ENCODE measurements around the gene STPG3.

STPG3 gene

DNA sequence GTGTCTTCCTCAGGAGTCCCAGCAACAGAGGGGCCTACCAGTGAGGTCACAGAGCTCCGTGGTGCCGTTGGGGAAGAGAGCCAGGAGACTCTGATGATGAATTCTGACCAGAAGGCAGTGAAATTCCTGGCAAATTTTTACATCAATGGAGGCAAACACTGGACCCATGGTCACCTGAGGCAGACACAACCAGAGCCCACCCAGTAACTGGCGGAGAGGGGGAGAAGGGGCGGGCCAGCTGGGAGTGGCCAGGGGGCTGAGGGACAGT lies at the start of gene STPG3:
STPG3 (plus strand) TSS at position 93 of the 268 bp plus-strand sequence; CDS start at position 94, 1 bp downstream.
- no peak for DNase-seq (ENCODE audit: low read depth in 3 of 3)

DNA sequence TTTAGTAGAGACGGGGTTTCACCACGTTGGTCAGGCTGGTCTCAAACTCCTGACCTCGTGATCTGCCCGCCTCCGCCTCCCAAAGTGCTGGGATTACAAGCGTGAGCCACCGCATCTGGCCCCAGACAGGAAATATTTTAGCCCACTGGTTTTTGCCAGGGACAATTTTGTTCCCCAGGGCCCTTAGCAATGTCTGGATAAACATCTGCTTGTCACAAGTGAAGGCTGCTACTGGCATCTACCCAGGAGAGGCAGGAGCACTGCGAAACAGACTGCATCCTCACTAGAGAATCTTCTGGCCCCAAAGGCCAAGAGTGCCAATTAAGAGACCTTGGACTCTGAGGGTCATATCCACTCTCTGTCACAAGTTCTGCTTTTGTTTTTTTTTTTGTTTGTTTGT lies 48.1 kb upstream of the STPG3 start:
- no peak for DNase-seq (ENCODE audit: low read depth in 3 of 3)

DNA sequence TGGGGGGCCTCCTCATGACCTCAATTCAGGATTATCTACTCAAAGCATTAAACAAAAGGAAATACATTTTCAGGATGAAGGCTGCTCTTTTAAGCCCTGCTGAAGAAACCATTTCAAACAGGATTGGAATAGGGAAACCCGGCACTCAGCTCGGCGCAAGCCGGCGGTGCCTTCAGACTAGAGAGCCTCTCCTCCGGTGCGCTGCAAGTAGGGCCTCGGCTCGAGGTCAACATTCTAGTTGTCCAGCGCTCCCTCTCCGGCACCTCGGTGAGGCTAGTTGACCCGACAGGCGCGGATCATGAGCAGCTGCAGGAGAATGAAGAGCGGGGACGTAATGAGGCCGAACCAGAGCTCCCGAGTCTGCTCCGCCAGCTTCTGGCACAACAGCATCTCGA lies 46.4 kb upstream of the STPG3 start:
- no peak for DNase-seq (ENCODE audit: low read depth in 3 of 3)

DNA sequence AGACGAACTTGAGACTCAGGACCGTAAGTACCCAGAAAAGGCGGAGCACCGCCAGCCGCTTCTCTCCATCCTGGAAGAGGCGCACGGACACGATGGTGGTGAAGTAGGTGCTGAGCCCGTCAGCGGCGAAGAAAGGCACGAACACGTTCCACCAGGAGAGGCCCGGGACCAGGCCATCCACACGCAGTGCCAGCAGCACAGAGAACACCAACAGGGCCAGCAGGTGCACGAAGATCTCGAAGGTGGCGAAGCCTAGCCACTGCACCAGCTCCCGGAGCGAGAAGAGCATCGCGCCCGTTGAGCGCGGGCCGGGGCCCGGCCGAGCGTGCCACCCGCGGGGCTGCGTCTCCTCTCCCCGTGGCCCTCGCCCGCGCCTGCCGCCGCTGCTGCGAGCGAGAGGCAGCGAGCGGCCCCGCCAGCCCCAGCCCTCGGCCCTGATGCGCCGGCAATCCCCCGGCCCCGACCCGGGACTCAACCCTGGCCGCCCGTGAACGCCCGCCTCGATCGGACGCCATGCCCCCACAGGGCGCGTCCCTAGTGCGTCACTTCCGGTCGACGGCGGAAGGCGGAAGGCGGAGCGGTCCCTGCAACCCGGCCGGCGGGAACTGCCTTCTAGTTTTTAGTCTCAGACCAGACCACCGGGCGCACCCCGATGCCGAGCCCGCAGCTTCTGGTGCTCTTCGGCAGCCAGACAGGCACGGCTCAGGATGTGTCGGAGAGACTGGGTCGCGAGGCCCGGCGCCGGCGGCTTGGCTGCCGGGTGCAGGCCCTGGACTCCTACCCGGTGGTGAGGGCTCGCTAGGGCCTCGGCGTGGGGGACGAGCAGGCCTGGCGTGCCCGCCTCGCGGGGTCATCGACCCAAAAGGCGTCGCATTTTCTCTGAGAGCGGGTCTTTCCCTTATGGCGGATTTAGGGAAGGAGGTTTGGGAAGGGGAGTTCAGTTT lies 45.7 kb upstream of the STPG3 start, which contains the start of the genes NDOR1 and TMEM203:
NDOR1 (plus strand) TSS at position 575 of the 944 bp plus-strand sequence; CDS start at position 653, 78 bp downstream.
TMEM203 (minus strand) TSS at position 523 of the 944 bp plus-strand sequence; CDS start at position 289, 234 bp downstream.
- peak; percentile 87 to 97 (median 93) for DNase-seq (ENCODE audit: low read depth in 3 of 3)

DNA sequence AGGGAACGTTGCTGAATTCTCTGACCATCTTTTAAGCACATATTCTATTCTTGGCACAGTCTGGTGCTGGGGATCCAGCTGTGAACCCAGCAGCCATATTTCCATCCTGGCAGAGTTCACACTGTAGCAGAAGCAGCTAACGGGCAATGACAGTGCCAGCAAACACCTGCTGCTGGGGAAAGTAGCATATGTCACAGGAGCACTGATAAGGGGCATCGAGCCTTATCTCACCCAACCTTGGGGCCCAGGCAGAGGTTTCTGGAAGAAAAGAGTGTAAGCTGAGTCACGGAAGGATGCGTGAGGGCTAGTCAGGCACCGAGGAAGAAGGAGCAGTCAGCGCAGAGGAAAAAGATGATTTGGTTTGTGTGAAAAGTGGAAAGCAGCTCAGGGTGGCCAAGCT lies 44.5 kb upstream of the STPG3 start:
- DNase-seq (ENCODE audit: low read depth in 3 of 3) = no peak

DNA sequence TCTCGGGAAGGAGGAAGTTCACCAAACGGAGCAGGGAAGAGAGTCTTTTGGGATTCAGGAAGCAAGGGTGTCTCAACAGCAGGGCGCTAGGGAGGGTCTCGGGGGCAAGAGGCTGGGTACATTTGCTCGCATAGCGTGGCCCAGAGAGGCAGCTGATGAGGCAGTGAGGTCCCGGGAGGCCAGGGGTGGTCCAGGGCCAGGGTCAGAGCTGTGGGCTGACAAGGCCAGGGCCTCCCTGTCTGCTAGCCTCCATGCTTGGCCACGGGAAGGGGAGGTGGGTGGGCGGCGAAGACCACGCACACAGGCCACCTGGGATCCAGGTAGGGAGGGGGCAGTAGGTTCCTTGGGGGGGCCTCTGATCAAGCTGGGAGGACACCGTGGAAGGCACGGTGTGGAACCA lies 39.6 kb upstream of the STPG3 start:
- DNase-seq (ENCODE audit: low read depth in 3 of 3) = no peak

DNA sequence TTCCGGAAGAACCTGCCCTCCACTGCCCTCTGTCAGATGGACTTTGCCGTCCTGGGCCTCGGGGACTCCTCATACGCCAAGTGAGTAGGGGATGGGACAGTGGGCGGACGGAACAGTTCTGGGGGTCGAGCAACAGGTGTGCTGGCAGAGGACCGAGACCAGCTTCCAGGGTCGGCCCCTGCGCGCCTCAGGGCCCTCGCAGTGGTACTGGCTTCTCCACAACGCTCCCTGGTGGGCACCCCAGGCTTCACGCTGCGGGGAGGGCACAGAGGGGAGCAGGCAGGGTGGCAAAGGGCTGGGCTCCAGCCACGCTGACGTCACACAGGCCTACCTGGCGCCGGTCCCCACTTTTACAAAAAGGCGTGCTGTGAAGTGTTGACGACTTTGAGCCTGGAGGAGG lies 38.6 kb upstream of the STPG3 start:
- no peak for DNase-seq (ENCODE audit: low read depth in 3 of 3)

DNA sequence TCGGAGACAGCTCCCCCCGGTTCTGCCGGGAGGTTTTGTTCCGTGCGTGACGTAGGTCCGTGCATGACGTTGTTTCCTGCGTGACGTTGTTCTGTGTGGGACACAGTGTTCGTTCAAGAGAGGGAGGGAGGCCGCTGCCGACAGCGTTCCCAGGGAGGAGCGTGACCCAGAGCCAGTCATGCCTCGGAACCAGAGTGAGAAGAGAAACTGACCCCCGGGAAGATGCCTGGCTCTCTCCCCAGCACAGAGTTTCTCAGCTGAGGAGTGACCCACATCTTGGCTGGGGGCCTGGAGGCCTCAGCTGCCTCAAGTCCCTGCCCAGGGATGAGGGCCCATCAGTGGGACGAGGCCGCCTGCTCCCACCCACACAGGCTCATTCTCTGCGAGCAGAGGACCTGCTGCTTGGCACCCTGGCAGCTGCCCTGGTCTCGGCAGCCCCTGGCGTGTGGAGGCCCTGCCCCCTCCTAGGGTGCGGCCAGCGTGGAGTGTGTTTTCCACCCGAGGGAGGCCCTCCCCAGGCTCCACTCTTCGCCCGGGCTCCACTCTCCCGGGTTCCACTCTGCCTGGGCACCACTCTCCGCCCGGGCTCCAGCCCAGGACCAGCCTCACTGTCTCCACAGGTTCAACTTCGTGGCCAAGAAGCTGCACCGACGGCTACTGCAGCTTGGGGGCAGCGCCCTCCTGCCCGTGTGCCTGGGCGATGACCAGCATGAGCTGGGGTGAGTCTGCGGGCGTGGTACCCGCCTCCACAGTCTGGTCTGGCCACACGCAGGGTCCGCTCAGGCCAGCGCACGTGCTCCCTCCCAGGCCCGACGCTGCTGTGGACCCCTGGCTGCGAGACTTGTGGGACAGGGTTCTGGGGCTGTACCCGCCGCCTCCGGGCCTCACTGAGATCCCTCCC lies 37.7 kb upstream of the STPG3 start:
- DNase-seq (ENCODE audit: low read depth in 3 of 3) = no peak

DNA sequence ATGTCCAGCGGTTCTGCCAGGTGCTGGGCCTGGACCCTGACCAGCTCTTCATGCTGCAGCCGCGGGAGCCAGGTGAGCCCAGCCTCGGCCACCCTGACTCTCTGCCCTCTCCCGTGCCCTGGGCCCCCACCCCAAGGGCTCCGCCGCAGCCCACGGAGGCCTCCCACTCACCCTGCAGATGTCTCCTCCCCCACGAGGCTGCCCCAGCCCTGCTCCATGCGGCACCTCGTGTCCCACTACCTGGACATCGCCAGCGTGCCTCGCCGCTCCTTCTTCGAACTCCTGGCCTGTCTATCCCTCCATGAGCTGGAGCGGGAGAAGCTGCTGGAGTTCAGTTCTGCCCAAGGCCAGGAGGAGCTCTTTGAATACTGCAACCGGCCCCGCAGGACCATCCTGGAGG lies 36.5 kb upstream of the STPG3 start:
- DNase-seq (ENCODE audit: low read depth in 3 of 3) = no peak

DNA sequence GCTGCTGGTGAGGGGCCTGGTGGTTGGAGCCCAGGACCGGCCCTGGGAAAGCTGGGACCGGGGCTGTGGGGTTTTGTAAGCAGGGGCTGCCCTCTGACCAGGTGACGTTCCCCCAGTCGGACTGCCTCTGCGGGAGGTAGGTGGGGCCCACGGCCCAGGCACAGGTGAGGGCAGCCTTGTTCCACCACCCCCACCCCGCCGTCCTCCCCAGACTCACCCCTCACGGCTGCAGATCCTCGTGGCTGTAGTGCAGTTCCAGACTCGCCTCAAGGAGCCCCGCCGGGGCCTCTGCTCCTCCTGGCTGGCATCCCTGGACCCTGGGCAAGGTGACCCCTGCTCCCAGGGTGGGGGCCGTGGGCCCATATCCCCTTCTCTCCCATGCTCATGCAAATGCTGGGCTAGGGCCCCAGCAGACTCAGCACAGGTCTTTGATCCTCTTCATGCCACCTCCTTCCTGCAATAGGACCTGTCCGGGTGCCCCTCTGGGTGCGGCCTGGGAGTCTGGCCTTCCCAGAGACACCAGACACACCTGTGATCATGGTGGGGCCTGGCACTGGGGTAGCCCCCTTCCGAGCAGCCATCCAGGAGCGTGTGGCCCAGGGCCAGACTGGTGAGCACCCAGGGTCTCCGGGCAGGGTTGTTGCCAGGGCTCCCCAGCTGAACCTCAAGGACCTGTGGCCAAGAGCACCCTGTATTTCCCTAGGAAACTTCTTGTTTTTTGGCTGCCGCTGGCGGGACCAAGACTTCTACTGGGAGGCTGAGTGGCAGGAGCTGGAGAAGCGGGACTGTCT lies 35.7 kb upstream of the STPG3 start:
- no peak for DNase-seq (ENCODE audit: low read depth in 3 of 3)

DNA sequence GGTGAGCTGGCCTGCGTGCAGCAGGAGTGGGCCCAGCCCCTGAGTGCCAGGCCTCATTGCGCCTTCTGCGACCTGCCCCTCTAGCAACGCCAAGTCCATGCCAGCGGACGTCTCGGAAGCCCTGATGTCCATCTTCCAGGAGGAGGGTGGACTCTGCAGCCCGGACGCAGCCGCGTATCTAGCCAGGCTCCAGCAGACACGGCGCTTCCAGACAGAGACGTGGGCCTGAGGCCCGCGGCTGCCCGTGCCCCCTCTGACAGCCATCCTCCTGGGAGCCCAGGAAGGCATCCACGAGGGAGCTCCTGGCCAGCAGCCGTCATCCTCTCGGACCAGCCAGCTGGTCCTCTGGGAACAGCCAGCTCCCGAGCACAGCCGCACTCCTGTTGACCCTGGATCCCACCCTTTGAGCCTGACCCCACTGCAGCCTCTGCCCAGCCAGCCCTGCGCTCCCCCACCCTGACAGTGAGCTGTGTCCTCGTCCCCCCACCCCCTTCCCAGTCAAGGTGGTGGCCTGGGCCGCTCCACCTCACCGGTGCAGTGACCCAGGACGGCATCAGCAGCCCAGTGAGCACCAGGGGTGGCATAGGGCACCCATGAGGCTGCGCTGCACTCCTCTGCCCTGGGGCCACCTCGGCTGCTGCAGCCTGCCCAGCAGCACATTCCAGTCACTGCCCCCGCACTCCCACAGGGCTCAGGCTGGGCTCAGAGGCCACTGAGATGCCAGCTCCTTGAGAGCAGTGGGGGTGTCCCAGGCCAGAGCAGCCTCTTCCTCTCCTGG lies 34.7 kb upstream of the STPG3 start:
- no peak for DNase-seq (ENCODE audit: low read depth in 3 of 3)

DNA sequence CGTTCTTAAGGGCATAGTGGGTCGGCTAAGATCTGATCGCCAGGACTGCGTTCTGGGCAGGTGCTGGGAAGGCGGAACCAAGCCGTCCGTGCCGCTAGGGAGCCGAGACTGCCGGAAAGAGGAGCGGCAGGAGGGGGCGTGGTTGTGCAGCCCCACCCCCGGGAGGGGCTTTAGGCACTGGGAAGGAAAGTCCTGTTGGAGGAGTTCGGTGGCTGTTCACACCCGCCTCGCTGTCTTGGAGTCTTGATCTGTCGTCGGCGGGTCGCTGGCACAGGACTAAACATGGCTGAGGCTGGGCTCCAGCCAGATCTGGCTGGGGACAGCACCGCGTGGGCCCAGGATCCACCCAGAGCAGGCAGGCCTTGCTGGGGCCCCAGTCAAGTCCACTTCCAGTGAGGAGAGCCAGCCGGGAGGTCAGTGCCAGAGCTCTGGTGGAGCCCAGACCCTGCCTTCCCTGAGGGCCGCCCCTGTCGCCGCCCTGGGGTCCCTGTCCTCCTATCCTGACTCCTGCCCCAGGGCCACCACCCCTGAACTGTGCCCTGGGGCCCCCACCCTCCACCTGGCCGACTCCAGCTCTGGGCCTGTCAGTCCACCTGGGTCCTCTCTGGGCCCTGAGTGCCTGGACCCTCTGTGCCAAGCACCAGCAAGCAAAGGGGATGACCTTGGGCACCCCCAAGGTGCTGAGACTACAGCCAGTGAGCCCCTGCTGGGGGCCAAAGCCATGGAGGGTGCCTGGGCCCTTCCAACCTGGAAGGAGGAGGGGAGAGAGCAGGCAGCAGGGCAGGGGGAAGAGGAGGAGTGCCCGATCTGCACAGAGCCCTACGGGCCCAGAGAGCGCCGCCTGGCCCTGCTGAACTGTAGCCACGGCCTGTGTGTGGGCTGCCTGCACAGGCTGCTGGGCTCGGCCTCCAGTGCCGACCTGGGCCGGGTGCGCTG lies 33.5 kb upstream of the STPG3 start:
- DNase-seq (ENCODE audit: low read depth in 3 of 3) = no peak

DNA sequence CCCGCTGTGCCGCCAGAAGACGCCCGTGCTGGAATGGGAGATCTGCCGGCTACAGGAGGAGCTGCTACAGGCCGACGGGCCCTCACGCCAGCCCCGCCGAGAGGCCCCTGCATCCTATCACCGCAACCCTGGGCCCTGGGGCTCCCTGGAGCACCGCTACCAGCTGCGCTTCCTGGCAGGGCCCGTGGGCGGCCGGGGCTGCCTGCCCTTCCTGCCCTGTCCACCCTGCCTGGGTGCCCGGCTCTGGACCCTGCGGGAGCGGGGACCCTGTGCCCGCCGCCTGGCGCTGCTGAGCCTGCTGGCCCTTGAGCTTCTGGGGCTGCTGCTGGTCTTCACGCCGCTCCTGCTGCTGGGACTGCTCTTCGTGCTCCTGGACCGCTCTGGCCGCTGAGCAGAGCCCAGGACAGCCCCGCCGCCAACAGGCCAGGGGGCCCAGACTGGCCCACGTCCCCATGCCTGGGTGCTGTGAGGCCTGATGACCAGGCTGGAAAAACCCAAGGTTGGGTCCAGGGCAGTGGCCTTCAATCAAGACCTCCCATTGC lies 32.8 kb upstream of the STPG3 start:
- no peak for DNase-seq (ENCODE audit: low read depth in 3 of 3)

DNA sequence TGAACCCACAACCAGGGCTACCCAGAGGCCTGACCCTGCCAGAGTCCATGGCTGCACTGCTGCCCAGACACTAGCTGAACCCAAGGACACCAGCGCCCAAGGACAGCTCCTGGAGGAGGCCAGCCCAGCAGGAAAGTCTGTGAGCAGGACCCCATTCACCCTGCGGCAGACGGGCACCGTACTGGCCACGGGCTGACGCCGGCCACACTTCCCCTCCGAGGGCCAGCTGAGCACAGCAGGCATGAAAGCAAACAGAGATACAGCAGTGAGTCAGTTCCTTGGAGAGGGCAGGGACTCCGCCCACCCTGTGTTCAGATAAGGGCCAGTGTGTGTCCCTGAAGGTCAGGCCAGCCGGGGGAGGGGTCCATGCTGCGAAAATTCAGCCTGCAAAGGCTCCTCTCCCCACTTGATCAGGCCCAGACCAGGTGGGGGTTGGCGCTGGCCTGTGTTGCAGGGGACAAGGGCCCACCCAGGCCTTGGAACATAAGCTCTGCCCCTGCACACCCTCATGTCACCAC lies 32.3 kb upstream of the STPG3 start:
- DNase-seq (ENCODE audit: low read depth in 3 of 3) = no peak

DNA sequence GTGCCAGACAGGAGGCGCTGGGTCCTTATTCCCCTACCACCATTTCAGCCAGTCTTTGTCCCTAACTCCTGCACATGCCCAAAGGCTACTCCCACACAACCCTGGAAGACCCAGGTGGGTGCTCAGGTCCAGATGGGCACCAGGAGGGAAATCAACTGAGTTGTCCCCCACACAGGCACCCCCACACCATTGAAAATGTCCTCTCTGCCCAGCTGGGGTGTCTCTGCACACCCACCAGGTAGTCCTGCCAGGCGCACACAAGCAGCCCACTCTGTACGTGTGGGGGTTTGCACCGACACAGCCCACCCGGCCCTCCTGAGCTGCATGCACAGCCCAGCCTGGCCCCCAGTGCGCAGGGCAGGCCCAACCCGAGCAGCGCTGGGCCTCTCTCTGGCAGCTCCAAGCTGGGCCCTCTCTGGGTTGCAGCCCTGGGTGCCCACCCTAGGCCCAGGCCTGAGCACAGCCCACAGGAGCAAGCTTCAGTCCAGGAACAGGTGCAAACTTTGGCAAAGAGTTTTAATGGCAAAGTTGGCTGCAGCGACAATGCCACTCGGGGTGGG lies 31.2 kb upstream of the STPG3 start:
- no peak for DNase-seq (ENCODE audit: low read depth in 3 of 3)

DNA sequence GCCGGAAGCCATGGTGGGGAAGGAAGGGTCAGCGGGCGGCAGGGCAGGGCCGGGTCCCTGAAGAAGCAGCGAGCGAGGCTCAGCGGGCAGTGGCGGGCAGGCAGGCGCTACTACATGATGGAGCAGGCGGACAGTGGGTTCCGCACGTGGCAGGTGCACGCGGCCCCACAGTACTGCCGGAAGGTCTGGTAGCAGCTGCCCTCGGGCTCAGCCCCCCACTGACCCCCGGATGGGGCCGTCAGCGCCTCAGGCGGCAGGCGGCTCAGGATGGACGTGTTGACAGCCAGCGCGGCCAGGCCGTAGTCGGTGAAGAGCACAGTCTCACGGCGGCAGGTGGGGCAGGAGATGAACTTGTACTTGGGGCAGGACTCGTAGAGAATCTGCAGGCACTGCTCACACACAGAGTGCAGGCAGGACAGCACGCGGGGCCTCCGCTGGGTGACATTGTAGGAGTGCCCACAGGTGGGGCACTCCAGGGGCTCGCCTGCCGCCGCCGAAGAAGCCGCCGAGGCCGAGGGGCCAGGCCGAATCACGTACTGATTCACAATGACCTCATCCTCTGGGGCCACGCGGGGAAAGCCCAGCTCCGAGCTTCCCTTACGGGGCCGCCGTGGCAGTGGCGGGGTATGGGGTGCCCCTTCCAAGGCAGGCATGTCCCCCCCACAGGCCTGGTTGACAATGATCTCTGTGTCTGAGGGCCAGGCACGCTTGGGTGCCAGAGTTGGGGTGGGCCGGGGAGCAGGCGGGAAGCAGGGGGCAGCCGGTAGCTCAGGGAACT lies 30.6 kb upstream of the STPG3 start:
- no peak for DNase-seq (ENCODE audit: low read depth in 3 of 3)

DNA sequence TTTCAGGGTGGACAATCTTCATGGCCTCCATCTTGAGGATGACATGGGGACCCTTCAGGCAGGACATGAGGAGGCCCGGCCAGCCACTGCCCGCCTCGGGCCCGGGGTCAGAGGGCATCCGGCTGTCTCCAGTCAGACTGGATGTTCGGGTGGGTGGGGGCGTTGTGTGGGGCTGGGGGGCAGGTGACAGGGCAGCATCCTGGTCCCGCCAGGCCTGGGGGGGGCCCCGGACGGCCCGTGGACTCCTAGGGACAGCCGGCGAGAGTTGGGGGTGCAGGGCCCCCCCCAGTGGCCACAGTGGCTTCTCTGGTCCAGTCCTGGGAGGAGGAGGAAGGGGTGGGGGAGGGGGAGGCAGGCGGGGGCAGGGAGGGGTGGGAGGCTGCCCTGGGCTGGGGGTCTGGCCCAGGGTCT lies 30.0 kb upstream of the STPG3 start:
- no peak for DNase-seq (ENCODE audit: low read depth in 3 of 3)

DNA sequence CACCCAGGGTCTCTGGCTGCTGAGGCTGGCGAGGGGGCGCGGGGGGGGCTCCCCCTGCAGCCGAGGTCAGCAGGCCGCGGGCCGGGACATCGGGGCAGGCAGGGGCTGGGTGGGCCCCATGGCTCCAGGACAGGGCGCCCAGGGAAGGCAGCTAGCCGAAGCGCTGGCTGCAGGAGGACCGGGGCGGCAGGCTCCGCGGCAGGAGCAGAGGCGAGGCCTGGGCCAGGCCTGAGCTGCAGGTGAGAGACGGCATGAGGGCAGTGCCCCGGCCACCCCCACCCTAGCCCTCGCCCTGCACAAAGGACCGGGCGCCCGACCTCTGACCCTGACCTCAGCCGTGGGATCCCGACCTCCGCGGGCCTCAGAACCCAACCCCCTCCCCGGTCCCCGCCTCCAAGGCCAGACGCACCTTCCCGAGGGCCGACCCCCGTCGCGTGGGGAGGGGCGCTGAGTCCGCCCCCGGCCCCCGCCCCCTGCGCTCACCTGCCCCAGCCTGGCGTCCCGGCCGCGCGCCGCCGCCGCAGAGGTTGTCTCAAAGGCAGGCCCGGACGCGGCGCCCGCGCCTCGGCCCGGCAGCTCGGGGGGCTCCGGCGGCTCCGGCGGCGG lies 29.5 kb upstream of the STPG3 start:
- no peak for DNase-seq (ENCODE audit: low read depth in 3 of 3)

All from stimulated activated CD4-positive, alpha-beta T cell treated with anti-CD3 and anti-CD28 coated beads, TNF-alpha, amount 100 ng/mL, for 48 hours (primary cell).